Endothelial cell of umbilical vein (primary cell): ENCODE measurements around the gene PARD6G. TPM values are rescaled to one million over a fixed set of nuclear protein-coding genes. Genes with fewer than 3 reads are reported as not detected.
"Not testable (repeated sequence)": the region's sequence is repeated elsewhere in the genome, so short reads cannot be mapped to it uniquely, and the experiment has no call there.

Source experiments
- BruUV-seq: library from RNA; stranded (reverse); fragments of 400-500 nt; replicated peaks from 2 replicates; lab custom pipeline; 2021; lab: Mats Ljungman, UMichigan
- CTCF ChIA-PET: fragments of 300-600, 350-600 bp; sonication (Branson Sonifier 250); formaldehyde crosslinking; loops from one replicate; lab custom pipeline; 2021; ENCODE audit warnings: antibody characterized with exemption, inconsistent platforms; lab: Charles Lee
- POLR2A ChIA-PET: fragments of 300-600, 350-600 bp; sonication (Branson Sonifier 250); formaldehyde crosslinking; loops from one replicate; lab custom pipeline; 2021; ENCODE audit warnings: antibody characterized with exemption, inconsistent platforms; lab: Charles Lee
- DNase-seq: peaks from one replicate; pipeline ENCODE4 v3.0.0-alpha.2; 2011; ENCODE audit warnings: low read depth, low spot score
- FAIRE-seq: peaks from 2 replicates; lab custom pipeline; 2011; peaks lifted over from hg19 to GRCh38; lab: Jason Lieb, UNC
- H2AFZ ChIP-seq: 2 replicates; pipeline ENCODE4 v1.6.0; 2012; ENCODE audit warnings: low read depth, low read length, control low read depth, inconsistent platforms
- H3K27ac ChIP-seq: 2 replicates; pipeline ENCODE4 v1.5.1; 2011; ENCODE audit warnings: low read depth, mild to moderate bottlenecking, control low read depth, low read length, moderate library complexity; ENCODE audit not compliant: insufficient read depth
- H3K27me3 ChIP-seq, 2 experiments: 2 replicates each; pipeline versions ENCODE4 v1.6.0 to v1.6.1; 2011; ENCODE audit warnings: low read length in 2 of 2, mixed read lengths in 1 of 2; ENCODE audit not compliant: control insufficient read depth in 2 of 2, insufficient read depth in 2 of 2
- H3K36me3 ChIP-seq, 2 experiments: 2 replicates in 1 of 2; 3 replicates in 1 of 2; pipeline ENCODE4 v1.5.1; 2011; ENCODE audit warnings: low read length in 2 of 2, mild to moderate bottlenecking in 1 of 2, moderate library complexity in 1 of 2; ENCODE audit not compliant: control insufficient read depth in 2 of 2, insufficient read depth in 2 of 2; ENCODE audit errors: extremely low read depth in 1 of 2
- H3K4me1 ChIP-seq: 3 replicates; pipeline ENCODE4 v1.5.1; 2011; ENCODE audit warnings: mild to moderate bottlenecking, low read length; ENCODE audit not compliant: control insufficient read depth, insufficient read depth; ENCODE audit errors: extremely low read depth
- H3K4me2 ChIP-seq: 2 replicates; pipeline ENCODE4 v1.6.1; 2011; ENCODE audit warnings: low read length, control low read depth, mixed read lengths; ENCODE audit not compliant: insufficient read depth
- H3K4me3 ChIP-seq, 3 experiments: fragments of 200-600 bp in 1 of 3; sonication (generic), shearing (Covaris generic) in 1 of 3; replicated peaks in 1 of 3; 2 replicates each; pipeline ENCODE4 v1.5.1; 2011 to 2016; ENCODE audit warnings: control low read depth in 3 of 3, low read length in 3 of 3, mild to moderate bottlenecking in 2 of 3, inconsistent platforms in 1 of 3, low read depth in 1 of 3, moderate library complexity in 1 of 3; ENCODE audit not compliant: insufficient read depth in 1 of 3
- H3K79me2 ChIP-seq: 2 replicates; pipeline ENCODE4 v1.6.0; 2012; ENCODE audit warnings: low read length, inconsistent platforms; ENCODE audit not compliant: control insufficient read depth, insufficient read depth
- H3K9ac ChIP-seq: replicated peaks from 2 replicates; pipeline ENCODE3; 2011; ENCODE audit warnings: low read length, control low read depth; ENCODE audit not compliant: insufficient read depth; ENCODE audit errors: extremely low read depth
- H3K9me1 ChIP-seq: replicated peaks from 3 replicates; pipeline ENCODE4 v1.6.0; 2011; ENCODE audit warnings: mild to moderate bottlenecking, low read length; ENCODE audit not compliant: control insufficient read depth, insufficient read depth; ENCODE audit errors: extremely low read depth
- H3K9me3 ChIP-seq: replicated peaks from 2 replicates; pipeline ENCODE4 v1.5.1; 2012; ENCODE audit warnings: low read length, inconsistent platforms; ENCODE audit not compliant: control insufficient read depth, insufficient read depth
- H4K20me1 ChIP-seq: replicated peaks from 2 replicates; pipeline ENCODE3; 2011; ENCODE audit warnings: mild to moderate bottlenecking, low read length; ENCODE audit not compliant: control insufficient read depth, insufficient read depth; ENCODE audit errors: extremely low read depth
- JUN ChIP-seq: IDR thresholded peaks from 2 replicates; pipeline ENCODE4 v1.6.1; 2011; ENCODE audit warnings: borderline replicate concordance, low read depth; ENCODE audit not compliant: insufficient read length, insufficient read depth
- POLR2AphosphoS5 ChIP-seq: IDR thresholded peaks from 2 replicates; pipeline ENCODE4 v1.6.1; 2012; ENCODE audit warnings: low read depth, mild to moderate bottlenecking, control low read depth, low read length, moderate library complexity; ENCODE audit not compliant: insufficient read depth
- dilution Hi-C: fragments of 300-500 bp; cut with MboI; formaldehyde crosslinking; loops from one replicate; pipeline ENCODE4 v1.15.0; 2019; ENCODE audit warnings: low sequenced_read_pairs; ENCODE audit not compliant: extremely low pct_ligation_motif_present
- intact Hi-C: fragments of 100-400 bp; cut with micrococcal nuclease; formaldehyde crosslinking; loops from one replicate; pipeline ENCODE4 v1.10.0; 2022
- polyA plus RNA-seq, 4 experiments: library from polyadenylated mRNA; depleted of rRNA in 3 of 4; stranded (reverse) in 3 of 4; unstranded in 1 of 4; fragments of >200 nt; gene quantifications; 2 replicates each; pipeline versions ENCODE4 v1.2.1 to v1.2.3, GENCODE V29; 2011 to 2012; ENCODE audit warnings: missing spikeins in 1 of 4
- total RNA-seq: library from RNA; stranded (reverse); gene quantifications from 2 replicates; pipeline ENCODE4 v1.2.3, GENCODE V29; 2021
- TF ChIP-seq, protein P1 (sequence below), 2 donors: IDR thresholded peaks; 1 replicate in 1 of 2; 2 replicates in 1 of 2; pipeline ENCODE4 v1.5.1; 2011; ENCODE audit warnings: low read length in 2 of 2, mild to moderate bottlenecking in 2 of 2, moderate library complexity in 2 of 2, control low read depth in 1 of 2, inconsistent platforms in 1 of 2, low read depth in 1 of 2; ENCODE audit not compliant: insufficient read depth in 1 of 2; ENCODE audit errors: extremely low read depth in 1 of 2

PARD6G gene
- total and polyA plus RNA-seq, 2 donors (not counting 3 experiments of a cell fraction or from before 2014, with no cell fraction given): 1.2 to 1.8 TPM

DNA sequence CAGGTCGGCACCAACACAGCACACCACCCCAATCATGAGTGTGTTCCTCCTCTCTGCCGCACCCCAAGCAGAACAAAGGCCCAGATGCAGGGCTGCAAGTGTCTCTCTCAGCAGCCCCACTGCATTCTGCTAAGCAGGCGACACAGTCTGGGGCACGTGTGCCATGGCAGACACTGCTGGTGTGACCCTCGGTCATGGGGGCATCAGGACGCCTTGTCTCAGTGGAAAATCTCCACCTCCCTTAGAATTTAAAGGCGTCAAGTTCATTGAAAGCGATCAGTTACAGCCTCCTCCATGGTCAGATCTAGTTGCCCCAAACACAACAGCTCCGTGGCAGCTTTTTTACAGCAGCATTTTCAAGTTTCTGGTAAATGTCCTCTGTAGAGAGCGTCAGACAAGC, 81.1 kb downstream of the PARD6G start:
- ChIA-PET CTCF (no interaction called here), POLR2A (no interaction called here)
- intact Hi-C loops: no loop called here
- TF ChIP-seq POLR2AphosphoS5: no peak
- TF ChIP-seq JUN: no peak
- TF ChIP-seq, protein P1, sequence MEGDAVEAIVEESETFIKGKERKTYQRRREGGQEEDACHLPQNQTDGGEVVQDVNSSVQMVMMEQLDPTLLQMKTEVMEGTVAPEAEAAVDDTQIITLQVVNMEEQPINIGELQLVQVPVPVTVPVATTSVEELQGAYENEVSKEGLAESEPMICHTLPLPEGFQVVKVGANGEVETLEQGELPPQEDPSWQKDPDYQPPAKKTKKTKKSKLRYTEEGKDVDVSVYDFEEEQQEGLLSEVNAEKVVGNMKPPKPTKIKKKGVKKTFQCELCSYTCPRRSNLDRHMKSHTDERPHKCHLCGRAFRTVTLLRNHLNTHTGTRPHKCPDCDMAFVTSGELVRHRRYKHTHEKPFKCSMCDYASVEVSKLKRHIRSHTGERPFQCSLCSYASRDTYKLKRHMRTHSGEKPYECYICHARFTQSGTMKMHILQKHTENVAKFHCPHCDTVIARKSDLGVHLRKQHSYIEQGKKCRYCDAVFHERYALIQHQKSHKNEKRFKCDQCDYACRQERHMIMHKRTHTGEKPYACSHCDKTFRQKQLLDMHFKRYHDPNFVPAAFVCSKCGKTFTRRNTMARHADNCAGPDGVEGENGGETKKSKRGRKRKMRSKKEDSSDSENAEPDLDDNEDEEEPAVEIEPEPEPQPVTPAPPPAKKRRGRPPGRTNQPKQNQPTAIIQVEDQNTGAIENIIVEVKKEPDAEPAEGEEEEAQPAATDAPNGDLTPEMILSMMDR (IDR thresholded peaks at IDR 0.05; ENCODE audit: extremely low read depth in 1 of 2, insufficient read depth in 1 of 2, low read depth in 1 of 2, low read length in 2 of 2): no peak
- Histone ChIP-seq H3K4me1 (no peaks in the 10 kb centered on the region), H3K79me2 (no peaks in the 10 kb centered on the region), H3K9me3 (no peaks in the 10 kb centered on the region), H2AFZ (no peak overlapping the region), H3K9me1 (no peaks in the 10 kb centered on the region), H3K4me3 (no peak overlapping the region), H3K27me3 (no peaks in the 10 kb centered on the region), H4K20me1 (no peaks in the 10 kb centered on the region), H3K4me2 (no peak overlapping the region), H3K36me3 (no peaks in the 10 kb centered on the region), H3K9ac (no peak overlapping the region), H3K27ac (no peak overlapping the region)
- BruUV-seq: no TSS peak
- dilution Hi-C loops: no loop called here
- FAIRE-seq (no peak), DNase-seq (no peak)

DNA sequence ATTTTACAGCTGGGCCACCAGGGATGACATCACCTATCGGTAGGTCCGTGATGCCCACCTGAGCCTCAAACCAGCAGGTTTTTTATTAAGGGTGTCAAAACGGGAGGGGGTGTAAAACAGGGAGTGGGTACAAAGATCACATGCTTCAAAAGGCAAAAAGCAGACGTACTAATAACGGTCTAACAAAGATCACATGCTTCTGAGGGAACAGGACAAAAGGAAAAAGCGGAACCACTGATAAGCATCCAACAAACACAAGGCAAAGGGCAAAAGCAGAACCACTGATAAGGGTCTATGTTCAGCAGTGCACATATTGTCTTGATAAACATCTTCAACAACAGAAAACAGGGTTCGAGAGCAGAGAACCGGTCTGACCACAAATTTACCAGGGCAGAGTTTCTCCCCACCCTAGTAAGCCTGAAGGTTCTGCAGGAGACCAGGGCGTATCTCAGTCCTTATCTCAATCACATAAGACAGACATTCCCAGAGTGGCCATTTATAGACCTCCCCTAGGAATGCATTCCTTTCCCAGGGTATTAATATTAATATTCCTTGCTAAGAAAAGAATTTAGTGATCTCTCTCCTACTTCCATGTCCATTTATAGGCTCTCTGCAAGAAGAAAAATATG, 82.5 kb downstream of the PARD6G start:
- H3K79me2 ChIP-seq, H3K9ac ChIP-seq, H3K4me3 ChIP-seq, DNase-seq, H3K9me1 ChIP-seq, H3K9me3 ChIP-seq, intact Hi-C loops, H4K20me1 ChIP-seq, H3K4me2 ChIP-seq, H3K36me3 ChIP-seq, CTCF ChIA-PET, BruUV-seq, FAIRE-seq, H2AFZ ChIP-seq, H3K27me3 ChIP-seq, H3K4me1 ChIP-seq, POLR2A ChIA-PET, dilution Hi-C loops, H3K27ac ChIP-seq: not testable (repeated sequence)
